Endothelial cell of umbilical vein (primary cell): ENCODE data around the gene CUL9. TPM values are rescaled to one million over a fixed set of nuclear protein-coding genes. Genes with fewer than 3 reads are reported as not detected.
A peak's percentile ranks its signal among the peaks of the same experiment; 100 is the strongest.

Experiments
- BruUV-seq: library from RNA; stranded (reverse); fragments of 400-500 nt; replicated peaks from 2 replicates; lab custom pipeline; 2021; lab: Mats Ljungman, UMichigan
- CTCF ChIA-PET: fragments of 300-600, 350-600 bp; sonication (Branson Sonifier 250); formaldehyde crosslinking; loops from one replicate; lab custom pipeline; 2021; ENCODE audit warnings: antibody characterized with exemption, inconsistent platforms; lab: Charles Lee
- POLR2A ChIA-PET: fragments of 300-600, 350-600 bp; sonication (Branson Sonifier 250); formaldehyde crosslinking; loops from one replicate; lab custom pipeline; 2021; ENCODE audit warnings: antibody characterized with exemption, inconsistent platforms; lab: Charles Lee
- DNase-seq: peaks from one replicate; pipeline ENCODE4 v3.0.0-alpha.2; 2011; ENCODE audit warnings: low read depth, low spot score
- FAIRE-seq: peaks from 2 replicates; lab custom pipeline; 2011; peaks lifted over from hg19 to GRCh38; lab: Jason Lieb, UNC
- H2AFZ ChIP-seq: 2 replicates; pipeline ENCODE4 v1.6.0; 2012; ENCODE audit warnings: low read depth, low read length, control low read depth, inconsistent platforms
- H3K27ac ChIP-seq: 2 replicates; pipeline ENCODE4 v1.5.1; 2011; ENCODE audit warnings: low read depth, mild to moderate bottlenecking, control low read depth, low read length, moderate library complexity; ENCODE audit not compliant: insufficient read depth
- H3K27me3 ChIP-seq, 2 experiments: 2 replicates each; pipeline versions ENCODE4 v1.6.0 to v1.6.1; 2011; ENCODE audit warnings: low read length in 2 of 2, mixed read lengths in 1 of 2; ENCODE audit not compliant: control insufficient read depth in 2 of 2, insufficient read depth in 2 of 2
- H3K36me3 ChIP-seq, 2 experiments: 2 replicates in 1 of 2; 3 replicates in 1 of 2; pipeline ENCODE4 v1.5.1; 2011; ENCODE audit warnings: low read length in 2 of 2, mild to moderate bottlenecking in 1 of 2, moderate library complexity in 1 of 2; ENCODE audit not compliant: control insufficient read depth in 2 of 2, insufficient read depth in 2 of 2; ENCODE audit errors: extremely low read depth in 1 of 2
- H3K4me1 ChIP-seq: 3 replicates; pipeline ENCODE4 v1.5.1; 2011; ENCODE audit warnings: mild to moderate bottlenecking, low read length; ENCODE audit not compliant: control insufficient read depth, insufficient read depth; ENCODE audit errors: extremely low read depth
- H3K4me2 ChIP-seq: 2 replicates; pipeline ENCODE4 v1.6.1; 2011; ENCODE audit warnings: low read length, control low read depth, mixed read lengths; ENCODE audit not compliant: insufficient read depth
- H3K4me3 ChIP-seq, 3 experiments: fragments of 200-600 bp in 1 of 3; sonication (generic), shearing (Covaris generic) in 1 of 3; replicated peaks in 1 of 3; 2 replicates each; pipeline ENCODE4 v1.5.1; 2011 to 2016; ENCODE audit warnings: control low read depth in 3 of 3, low read length in 3 of 3, mild to moderate bottlenecking in 2 of 3, inconsistent platforms in 1 of 3, low read depth in 1 of 3, moderate library complexity in 1 of 3; ENCODE audit not compliant: insufficient read depth in 1 of 3
- H3K79me2 ChIP-seq: 2 replicates; pipeline ENCODE4 v1.6.0; 2012; ENCODE audit warnings: low read length, inconsistent platforms; ENCODE audit not compliant: control insufficient read depth, insufficient read depth
- H3K9ac ChIP-seq: replicated peaks from 2 replicates; pipeline ENCODE3; 2011; ENCODE audit warnings: low read length, control low read depth; ENCODE audit not compliant: insufficient read depth; ENCODE audit errors: extremely low read depth
- H3K9me1 ChIP-seq: replicated peaks from 3 replicates; pipeline ENCODE4 v1.6.0; 2011; ENCODE audit warnings: mild to moderate bottlenecking, low read length; ENCODE audit not compliant: control insufficient read depth, insufficient read depth; ENCODE audit errors: extremely low read depth
- H3K9me3 ChIP-seq: replicated peaks from 2 replicates; pipeline ENCODE4 v1.5.1; 2012; ENCODE audit warnings: low read length, inconsistent platforms; ENCODE audit not compliant: control insufficient read depth, insufficient read depth
- H4K20me1 ChIP-seq: replicated peaks from 2 replicates; pipeline ENCODE3; 2011; ENCODE audit warnings: mild to moderate bottlenecking, low read length; ENCODE audit not compliant: control insufficient read depth, insufficient read depth; ENCODE audit errors: extremely low read depth
- EZH2 ChIP-seq: IDR thresholded peaks from 2 replicates; pipeline ENCODE4 v1.6.1; 2012; ENCODE audit warnings: borderline replicate concordance, low read depth, mild to moderate bottlenecking, moderate library complexity, low read length, inconsistent platforms; ENCODE audit not compliant: severe bottlenecking
- FOS ChIP-seq: IDR thresholded peaks from 2 replicates; pipeline ENCODE4 v1.6.1; 2011; ENCODE audit warnings: mild to moderate bottlenecking, low read length, moderate library complexity, borderline replicate concordance; ENCODE audit not compliant: insufficient read depth
- GATA2 ChIP-seq: IDR thresholded peaks from 2 replicates; pipeline ENCODE4 v1.7.0; 2011; ENCODE audit warnings: low read depth, mild to moderate bottlenecking, moderate library complexity, mixed read lengths, low read length; ENCODE audit not compliant: insufficient read length, insufficient read depth
- JUN ChIP-seq: IDR thresholded peaks from 2 replicates; pipeline ENCODE4 v1.6.1; 2011; ENCODE audit warnings: borderline replicate concordance, low read depth; ENCODE audit not compliant: insufficient read length, insufficient read depth
- MYC ChIP-seq: IDR thresholded peaks from one replicate; pipeline ENCODE4 v1.6.1; 2011; ENCODE audit warnings: mild to moderate bottlenecking, low read depth, low read length
- POLR2A ChIP-seq: IDR thresholded peaks from 2 replicates; pipeline ENCODE4 v1.6.1; 2012; ENCODE audit warnings: low read depth, mild to moderate bottlenecking, control low read depth, low read length
- POLR2AphosphoS5 ChIP-seq: IDR thresholded peaks from 2 replicates; pipeline ENCODE4 v1.6.1; 2012; ENCODE audit warnings: low read depth, mild to moderate bottlenecking, control low read depth, low read length, moderate library complexity; ENCODE audit not compliant: insufficient read depth
- dilution Hi-C: fragments of 300-500 bp; cut with MboI; formaldehyde crosslinking; loops from one replicate; pipeline ENCODE4 v1.15.0; 2019; ENCODE audit warnings: low sequenced_read_pairs; ENCODE audit not compliant: extremely low pct_ligation_motif_present
- intact Hi-C: fragments of 100-400 bp; cut with micrococcal nuclease; formaldehyde crosslinking; loops from one replicate; pipeline ENCODE4 v1.10.0; 2022
- polyA plus RNA-seq, 4 experiments: library from polyadenylated mRNA; depleted of rRNA in 3 of 4; stranded (reverse) in 3 of 4; unstranded in 1 of 4; fragments of >200 nt; gene quantifications; 2 replicates each; pipeline versions ENCODE4 v1.2.1 to v1.2.3, GENCODE V29; 2011 to 2012; ENCODE audit warnings: missing spikeins in 1 of 4
- total RNA-seq: library from RNA; stranded (reverse); gene quantifications from 2 replicates; pipeline ENCODE4 v1.2.3, GENCODE V29; 2021
- TF ChIP-seq, protein P1 (sequence below): IDR thresholded peaks from 2 replicates; pipeline ENCODE4 v1.6.1; 2011; ENCODE audit not compliant: insufficient read depth, insufficient read length
- TF ChIP-seq, protein P2 (sequence below), 2 donors: IDR thresholded peaks; 1 replicate in 1 of 2; 2 replicates in 1 of 2; pipeline ENCODE4 v1.5.1; 2011; ENCODE audit warnings: low read length in 2 of 2, mild to moderate bottlenecking in 2 of 2, moderate library complexity in 2 of 2, control low read depth in 1 of 2, inconsistent platforms in 1 of 2, low read depth in 1 of 2; ENCODE audit not compliant: insufficient read depth in 1 of 2; ENCODE audit errors: extremely low read depth in 1 of 2

CUL9 gene
- total and polyA plus RNA-seq, 2 donors (not counting 3 experiments of a cell fraction or from before 2014, with no cell fraction given), result 38.7 to 46.0 TPM

DNA sequence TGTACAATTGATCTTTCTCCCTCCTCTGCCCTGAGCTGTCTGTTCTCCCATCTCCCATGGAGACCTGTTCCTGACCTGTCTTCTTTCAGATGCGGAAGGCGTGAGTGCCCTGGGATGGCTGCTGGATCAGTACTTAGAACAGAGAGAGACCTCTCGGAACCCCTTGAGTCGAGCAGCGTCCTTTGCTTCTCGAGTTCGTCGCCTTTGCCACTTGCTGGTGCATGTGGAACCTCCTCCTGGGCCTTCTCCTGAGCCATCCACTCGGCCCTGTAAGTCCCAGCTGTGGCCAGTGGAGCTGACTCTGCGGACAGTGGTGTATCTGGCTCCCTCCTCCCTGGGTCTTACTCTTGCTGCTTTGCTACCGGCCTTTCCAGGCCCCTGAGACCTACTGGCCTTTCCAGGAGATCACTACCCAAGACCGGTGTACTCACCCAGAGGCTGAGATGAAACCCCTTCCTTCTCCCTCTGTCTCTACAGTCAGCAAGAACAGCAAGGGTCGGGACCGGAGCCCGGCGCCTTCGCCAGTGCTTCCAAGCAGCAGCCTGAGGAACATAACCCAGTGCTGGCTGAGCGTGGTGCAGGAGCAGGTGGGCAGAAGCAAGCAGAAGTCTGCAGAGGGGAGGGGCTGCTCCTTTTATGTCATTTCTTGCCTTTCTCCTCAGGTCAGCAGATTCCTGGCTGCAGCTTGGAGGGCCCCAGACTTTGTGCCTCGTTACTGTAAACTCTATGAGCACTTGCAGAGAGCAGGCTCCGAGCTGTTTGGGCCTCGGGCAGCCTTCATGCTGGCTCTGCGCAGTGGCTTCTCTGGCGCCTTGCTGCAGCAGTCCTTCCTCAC, 22.5 kb downstream of the CUL9 start:
- FAIRE-seq (no peak), DNase-seq (no peak)
- no peak for TF ChIP-seq POLR2AphosphoS5
- no peak for TF ChIP-seq MYC
- TF ChIP-seq, protein P1, sequence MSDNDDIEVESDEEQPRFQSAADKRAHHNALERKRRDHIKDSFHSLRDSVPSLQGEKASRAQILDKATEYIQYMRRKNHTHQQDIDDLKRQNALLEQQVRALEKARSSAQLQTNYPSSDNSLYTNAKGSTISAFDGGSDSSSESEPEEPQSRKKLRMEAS, result no peak
- no peak for TF ChIP-seq FOS
- no peak for TF ChIP-seq GATA2
- TF ChIP-seq, protein P2, sequence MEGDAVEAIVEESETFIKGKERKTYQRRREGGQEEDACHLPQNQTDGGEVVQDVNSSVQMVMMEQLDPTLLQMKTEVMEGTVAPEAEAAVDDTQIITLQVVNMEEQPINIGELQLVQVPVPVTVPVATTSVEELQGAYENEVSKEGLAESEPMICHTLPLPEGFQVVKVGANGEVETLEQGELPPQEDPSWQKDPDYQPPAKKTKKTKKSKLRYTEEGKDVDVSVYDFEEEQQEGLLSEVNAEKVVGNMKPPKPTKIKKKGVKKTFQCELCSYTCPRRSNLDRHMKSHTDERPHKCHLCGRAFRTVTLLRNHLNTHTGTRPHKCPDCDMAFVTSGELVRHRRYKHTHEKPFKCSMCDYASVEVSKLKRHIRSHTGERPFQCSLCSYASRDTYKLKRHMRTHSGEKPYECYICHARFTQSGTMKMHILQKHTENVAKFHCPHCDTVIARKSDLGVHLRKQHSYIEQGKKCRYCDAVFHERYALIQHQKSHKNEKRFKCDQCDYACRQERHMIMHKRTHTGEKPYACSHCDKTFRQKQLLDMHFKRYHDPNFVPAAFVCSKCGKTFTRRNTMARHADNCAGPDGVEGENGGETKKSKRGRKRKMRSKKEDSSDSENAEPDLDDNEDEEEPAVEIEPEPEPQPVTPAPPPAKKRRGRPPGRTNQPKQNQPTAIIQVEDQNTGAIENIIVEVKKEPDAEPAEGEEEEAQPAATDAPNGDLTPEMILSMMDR (IDR thresholded peaks at IDR 0.05; ENCODE audit: extremely low read depth in 1 of 2, insufficient read depth in 1 of 2, low read depth in 1 of 2, low read length in 2 of 2), result no peak
- no peak for TF ChIP-seq POLR2A
- TF ChIP-seq EZH2, result no peak
- TF ChIP-seq JUN, result no peak
- Histone ChIP-seq H3K36me3 (peaks cover 0 to 15% of the 10 kb centered on the region in 2 experiments), H3K4me2 (no peak overlapping the region), H3K4me1 (no peaks in the 10 kb centered on the region), H2AFZ (no peak overlapping the region), H3K9me3 (no peaks in the 10 kb centered on the region), H3K9ac (no peak overlapping the region), H3K79me2 (no peaks in the 10 kb centered on the region), H3K9me1 (no peaks in the 10 kb centered on the region), H4K20me1 (no peaks in the 10 kb centered on the region), H3K4me3 (no peak overlapping the region), H3K27me3 (no peaks in the 10 kb centered on the region), H3K27ac (no peak overlapping the region)
- dilution Hi-C loops (no loop called here), intact Hi-C loops (no loop called here)
- TSS peak; percentile 8 for BruUV-seq
- POLR2A ChIA-PET, result no interaction called here
- CTCF ChIA-PET, result no interaction called here
